GM23338 (cell line): ENCODE measurements around the gene SYT17. TPM values are rescaled to one million over a fixed set of nuclear protein-coding genes. Genes with fewer than 3 reads are reported as not detected.

Experiments
- ATAC-seq: fragments of 200-7000 bp; cut with Tn5 transposase; 3 replicates; pipeline ENCODE4 v1.9.1; 2020
- DNase-seq: peaks from one replicate; pipeline ENCODE4 v3.0.0-alpha.2; 2015; ENCODE audit warnings: low spot score
- H2AFZ ChIP-seq: fragments of 200-600 bp; sonication (generic); 2 replicates; pipeline ENCODE4 v1.8.0; 2016; ENCODE audit warnings: antibody characterized with exemption, mild to moderate bottlenecking, moderate library complexity
- H3F3A ChIP-seq: fragments of 200-600 bp; sonication (generic); replicated peaks from 2 replicates; pipeline ENCODE4 v1.8.0; 2017; ENCODE audit warnings: antibody characterized with exemption, mixed run types, low read depth
- H3K27ac ChIP-seq: fragments of 200-600 bp; sonication (generic); 2 replicates; pipeline ENCODE4 v1.6.1; 2016; ENCODE audit warnings: low read depth
- H3K27me3 ChIP-seq: fragments of 200-600 bp; sonication (generic); 2 replicates; pipeline ENCODE4 v1.8.0; 2016; ENCODE audit warnings: mild to moderate bottlenecking, mixed run types, moderate library complexity; ENCODE audit not compliant: insufficient read depth
- H3K36me3 ChIP-seq: fragments of 200-600 bp; sonication (generic); 2 replicates; pipeline ENCODE4 v1.8.0; 2016; ENCODE audit warnings: mild to moderate bottlenecking; ENCODE audit not compliant: insufficient read depth
- H3K4me1 ChIP-seq: fragments of 200-600 bp; sonication (generic); 2 replicates; pipeline ENCODE4 v1.8.0; 2016; ENCODE audit warnings: mild to moderate bottlenecking, moderate library complexity; ENCODE audit not compliant: insufficient read depth
- H3K4me2 ChIP-seq: fragments of 200-600 bp; sonication (generic); 2 replicates; pipeline ENCODE4 v1.7.1; 2017; ENCODE audit warnings: mixed run types
- H3K4me3 ChIP-seq: fragments of 200-600 bp; sonication (generic); 2 replicates; pipeline ENCODE4 v1.6.1; 2016; ENCODE audit warnings: mixed run types
- H3K79me2 ChIP-seq: fragments of 200-600 bp; sonication (generic); replicated peaks from 2 replicates; pipeline ENCODE4 v1.8.0; 2017; ENCODE audit warnings: mild to moderate bottlenecking; ENCODE audit not compliant: insufficient read depth
- H3K9me2 ChIP-seq: fragments of 200-600 bp; sonication (generic); 2 replicates; pipeline ENCODE4 v1.8.0; 2017; ENCODE audit not compliant: insufficient read depth
- H4K20me1 ChIP-seq: fragments of 200-600 bp; sonication (generic); replicated peaks from 2 replicates; pipeline ENCODE4 v1.8.0; 2017; ENCODE audit warnings: mild to moderate bottlenecking; ENCODE audit not compliant: insufficient read depth
- H3K27ac Mint-ChIP-seq: 2 replicates; pipeline ENCODE4 v1.8.0; 2020; ENCODE audit warnings: inconsistent platforms, mild to moderate bottlenecking, moderate library complexity, mixed read lengths
- H3K27me3 Mint-ChIP-seq: 3 replicates; pipeline ENCODE4 v1.8.0; 2022; ENCODE audit warnings: low read depth, mild to moderate bottlenecking, moderate library complexity, mixed read lengths, inconsistent platforms; ENCODE audit not compliant: insufficient read depth, poor library complexity
- H3K36me3 Mint-ChIP-seq: 3 replicates; pipeline ENCODE4 v1.8.0; 2021; ENCODE audit warnings: low read depth, mild to moderate bottlenecking, inconsistent platforms, moderate library complexity, mixed read lengths
- H3K4me1 Mint-ChIP-seq: 3 replicates; pipeline ENCODE4 v1.8.0; 2020; ENCODE audit warnings: mild to moderate bottlenecking, inconsistent platforms, mixed read lengths
- H3K4me3 Mint-ChIP-seq: 3 replicates; pipeline ENCODE4 v1.8.0; 2021; ENCODE audit warnings: moderate library complexity, mild to moderate bottlenecking, inconsistent platforms, mixed read lengths
- H3K9me3 Mint-ChIP-seq: 3 replicates; pipeline ENCODE4 v1.8.0; 2020; ENCODE audit warnings: moderate library complexity, mild to moderate bottlenecking, inconsistent platforms, mixed read lengths
- CREB1 ChIP-seq: fragments of 250-450 bp; sonication (Bioruptor Pico); IDR thresholded peaks from 2 replicates; pipeline ENCODE4 v1.5.0; 2020; ENCODE audit warnings: low read depth, mild to moderate bottlenecking, moderate library complexity
- EZH2 ChIP-seq: fragments of 200-600 bp; sonication (generic); IDR thresholded peaks from one replicate; pipeline ENCODE4 v1.8.0; 2017; ENCODE audit warnings: antibody characterized with exemption, mild to moderate bottlenecking, low read depth; ENCODE audit not compliant: unreplicated experiment
- EZH2phosphoT487 ChIP-seq: fragments of 200-600 bp; sonication (generic); IDR thresholded peaks from one replicate; pipeline ENCODE4 v1.8.1; 2018; ENCODE audit warnings: antibody characterized with exemption; ENCODE audit not compliant: unreplicated experiment
- JUNB ChIP-seq: IDR thresholded peaks from one replicate; pipeline ENCODE4 v1.6.1; 2016; ENCODE audit warnings: antibody characterized with exemption; ENCODE audit not compliant: unreplicated experiment
- NANOG ChIP-seq: IDR thresholded peaks from 2 replicates; pipeline ENCODE4 v1.6.1; 2016; ENCODE audit warnings: antibody characterized with exemption, borderline replicate concordance
- POLR2AphosphoS5 ChIP-seq: IDR thresholded peaks from 2 replicates; pipeline ENCODE4 v1.6.1; 2016; ENCODE audit warnings: antibody characterized with exemption, low read depth
- STAT1 ChIP-seq: IDR thresholded peaks from one replicate; pipeline ENCODE4 v1.6.1; 2016; ENCODE audit warnings: antibody characterized with exemption; ENCODE audit not compliant: unreplicated experiment
- ZNF114 ChIP-seq: fragments of 250-450 bp; sonication (Bioruptor Pico); IDR thresholded peaks from 2 replicates; pipeline ENCODE4 v1.5.0; 2020; ENCODE audit warnings: mild to moderate bottlenecking, moderate library complexity
- ZNF331 ChIP-seq: fragments of 250-450 bp; sonication (Bioruptor Pico); IDR thresholded peaks from 2 replicates; pipeline ENCODE4 v1.5.0; 2020; ENCODE audit warnings: low read depth, mild to moderate bottlenecking, moderate library complexity
- polyA plus RNA-seq: library from polyadenylated mRNA; unstranded; fragments of >200 nt; fragmentation: Nextera tagmentation; extraction: Ambion mirVana; gene quantifications from 2 replicates; pipeline ENCODE4 v1.2.1, GENCODE V29; 2016
- total RNA-seq: library from RNA; depleted of rRNA; stranded (reverse); fragments of >200 nt; shearing (Covaris generic); gene quantifications from 2 replicates; pipeline ENCODE4 v1.2.3, GENCODE V29; 2014
- TF ChIP-seq, protein P1 (sequence below): fragments of 250-450 bp; sonication (Bioruptor Pico); IDR thresholded peaks from 2 replicates; pipeline ENCODE4 v1.5.0; 2020; ENCODE audit warnings: mild to moderate bottlenecking, moderate library complexity
- TF ChIP-seq, protein P2 (sequence below), 2 experiments: fragments of 200-600 bp in 1 of 2; sonication (generic) in 1 of 2; conservative IDR thresholded peaks; 2 replicates each; pipeline versions ENCODE4 v1.5.1 to v1.6.1; 2016 to 2017; ENCODE audit warnings: antibody characterized with exemption in 2 of 2, low read depth in 2 of 2, mild to moderate bottlenecking in 2 of 2, moderate library complexity in 1 of 2

Gene SYT17
- total and polyA plus RNA-seq, 2 experiments from 2014 or later, result 5.3 to 9.5 TPM

DNA sequence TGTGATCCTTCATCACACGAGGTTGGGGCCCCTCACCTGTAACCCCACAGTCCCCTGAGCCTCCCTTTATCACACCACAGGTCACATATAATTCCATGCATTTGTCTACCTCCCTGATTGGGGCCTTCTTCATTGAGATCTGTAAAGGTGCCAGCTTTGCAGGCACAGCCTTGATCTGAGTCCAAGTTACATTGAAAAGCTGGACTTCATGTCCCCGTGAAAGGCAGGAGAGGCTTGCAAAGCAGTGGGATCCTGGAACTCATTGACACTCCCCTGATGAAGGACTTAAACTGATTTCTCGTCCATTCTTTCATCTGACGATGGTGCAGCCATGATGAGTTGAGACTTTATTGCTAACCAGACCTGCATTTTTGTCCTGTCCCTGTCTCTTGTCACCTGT is 3.8 kb upstream of the SYT17 start:
- H4K20me1 ChIP-seq, result no peaks in the 10 kb centered on the region
- no peaks in the 10 kb centered on the region for H3K9me2 ChIP-seq
- no peaks in the 10 kb centered on the region; the same call in 2 of the 3 replicates for H3K4me1 Mint-ChIP-seq
- no peaks in the 10 kb centered on the region for H3K4me1 ChIP-seq
- DNase-seq, result no peak
- H3K36me3 Mint-ChIP-seq, result no peaks in the 10 kb centered on the region
- H2AFZ ChIP-seq, result no peak overlapping the region
- H3K4me3 ChIP-seq, result no peak overlapping the region
- no peak for ATAC-seq
- no peak overlapping the region for H3K4me3 Mint-ChIP-seq
- H3K36me3 ChIP-seq, result no peaks in the 10 kb centered on the region
- no peak overlapping the region for H3K4me2 ChIP-seq
- H3F3A ChIP-seq, result no peaks in the 10 kb centered on the region
- peaks cover 9% of the 10 kb centered on the region for H3K27me3 Mint-ChIP-seq
- H3K79me2 ChIP-seq, result no peaks in the 10 kb centered on the region
- peaks cover 9% of the 10 kb centered on the region for H3K27me3 ChIP-seq
- no peak overlapping the region for H3K27ac Mint-ChIP-seq
- peaks cover 4% of the 10 kb centered on the region; the same call in 2 of the 3 replicates for H3K9me3 Mint-ChIP-seq
- no peak overlapping the region for H3K27ac ChIP-seq
- TF ChIP-seq, protein P1, sequence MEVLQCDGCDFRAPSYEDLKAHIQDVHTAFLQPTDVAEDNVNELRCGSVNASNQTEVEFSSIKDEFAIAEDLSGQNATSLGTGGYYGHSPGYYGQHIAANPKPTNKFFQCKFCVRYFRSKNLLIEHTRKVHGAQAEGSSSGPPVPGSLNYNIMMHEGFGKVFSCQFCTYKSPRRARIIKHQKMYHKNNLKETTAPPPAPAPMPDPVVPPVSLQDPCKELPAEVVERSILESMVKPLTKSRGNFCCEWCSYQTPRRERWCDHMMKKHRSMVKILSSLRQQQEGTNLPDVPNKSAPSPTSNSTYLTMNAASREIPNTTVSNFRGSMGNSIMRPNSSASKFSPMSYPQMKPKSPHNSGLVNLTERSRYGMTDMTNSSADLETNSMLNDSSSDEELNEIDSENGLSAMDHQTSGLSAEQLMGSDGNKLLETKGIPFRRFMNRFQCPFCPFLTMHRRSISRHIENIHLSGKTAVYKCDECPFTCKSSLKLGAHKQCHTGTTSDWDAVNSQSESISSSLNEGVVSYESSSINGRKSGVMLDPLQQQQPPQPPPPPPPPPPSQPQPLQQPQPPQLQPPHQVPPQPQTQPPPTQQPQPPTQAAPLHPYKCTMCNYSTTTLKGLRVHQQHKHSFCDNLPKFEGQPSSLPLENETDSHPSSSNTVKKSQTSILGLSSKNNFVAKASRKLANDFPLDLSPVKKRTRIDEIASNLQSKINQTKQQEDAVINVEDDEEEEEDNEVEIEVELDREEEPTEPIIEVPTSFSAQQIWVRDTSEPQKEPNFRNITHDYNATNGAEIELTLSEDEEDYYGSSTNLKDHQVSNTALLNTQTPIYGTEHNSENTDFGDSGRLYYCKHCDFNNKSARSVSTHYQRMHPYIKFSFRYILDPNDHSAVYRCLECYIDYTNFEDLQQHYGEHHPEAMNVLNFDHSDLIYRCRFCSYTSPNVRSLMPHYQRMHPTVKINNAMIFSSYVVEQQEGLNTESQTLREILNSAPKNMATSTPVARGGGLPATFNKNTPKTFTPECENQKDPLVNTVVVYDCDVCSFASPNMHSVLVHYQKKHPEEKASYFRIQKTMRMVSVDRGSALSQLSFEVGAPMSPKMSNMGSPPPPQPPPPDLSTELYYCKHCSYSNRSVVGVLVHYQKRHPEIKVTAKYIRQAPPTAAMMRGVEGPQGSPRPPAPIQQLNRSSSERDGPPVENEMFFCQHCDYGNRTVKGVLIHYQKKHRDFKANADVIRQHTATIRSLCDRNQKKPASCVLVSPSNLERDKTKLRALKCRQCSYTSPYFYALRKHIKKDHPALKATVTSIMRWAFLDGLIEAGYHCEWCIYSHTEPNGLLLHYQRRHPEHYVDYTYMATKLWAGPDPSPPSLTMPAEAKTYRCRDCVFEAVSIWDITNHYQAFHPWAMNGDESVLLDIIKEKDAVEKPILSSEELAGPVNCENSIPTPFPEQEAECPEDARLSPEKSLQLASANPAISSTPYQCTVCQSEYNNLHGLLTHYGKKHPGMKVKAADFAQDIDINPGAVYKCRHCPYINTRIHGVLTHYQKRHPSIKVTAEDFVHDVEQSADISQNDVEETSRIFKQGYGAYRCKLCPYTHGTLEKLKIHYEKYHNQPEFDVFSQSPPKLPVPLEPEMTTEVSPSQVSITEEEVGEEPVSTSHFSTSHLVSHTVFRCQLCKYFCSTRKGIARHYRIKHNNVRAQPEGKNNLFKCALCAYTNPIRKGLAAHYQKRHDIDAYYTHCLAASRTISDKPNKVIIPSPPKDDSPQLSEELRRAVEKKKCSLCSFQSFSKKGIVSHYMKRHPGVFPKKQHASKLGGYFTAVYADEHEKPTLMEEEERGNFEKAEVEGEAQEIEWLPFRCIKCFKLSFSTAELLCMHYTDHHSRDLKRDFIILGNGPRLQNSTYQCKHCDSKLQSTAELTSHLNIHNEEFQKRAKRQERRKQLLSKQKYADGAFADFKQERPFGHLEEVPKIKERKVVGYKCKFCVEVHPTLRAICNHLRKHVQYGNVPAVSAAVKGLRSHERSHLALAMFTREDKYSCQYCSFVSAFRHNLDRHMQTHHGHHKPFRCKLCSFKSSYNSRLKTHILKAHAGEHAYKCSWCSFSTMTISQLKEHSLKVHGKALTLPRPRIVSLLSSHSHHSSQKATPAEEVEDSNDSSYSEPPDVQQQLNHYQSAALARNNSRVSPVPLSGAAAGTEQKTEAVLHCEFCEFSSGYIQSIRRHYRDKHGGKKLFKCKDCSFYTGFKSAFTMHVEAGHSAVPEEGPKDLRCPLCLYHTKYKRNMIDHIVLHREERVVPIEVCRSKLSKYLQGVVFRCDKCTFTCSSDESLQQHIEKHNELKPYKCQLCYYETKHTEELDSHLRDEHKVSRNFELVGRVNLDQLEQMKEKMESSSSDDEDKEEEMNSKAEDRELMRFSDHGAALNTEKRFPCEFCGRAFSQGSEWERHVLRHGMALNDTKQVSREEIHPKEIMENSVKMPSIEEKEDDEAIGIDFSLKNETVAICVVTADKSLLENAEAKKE, result no peak
- TF ChIP-seq EZH2 (no peak), NANOG (no peak), EZH2phosphoT487 (no peak), POLR2AphosphoS5 (no peak), STAT1 (no peak), CREB1 (CRISPR knock-in tag) (no peak), ZNF331 (CRISPR knock-in tag) (no peak), JUNB (no peak), ZNF114 (CRISPR knock-in tag) (no peak)
- TF ChIP-seq, protein P2, sequence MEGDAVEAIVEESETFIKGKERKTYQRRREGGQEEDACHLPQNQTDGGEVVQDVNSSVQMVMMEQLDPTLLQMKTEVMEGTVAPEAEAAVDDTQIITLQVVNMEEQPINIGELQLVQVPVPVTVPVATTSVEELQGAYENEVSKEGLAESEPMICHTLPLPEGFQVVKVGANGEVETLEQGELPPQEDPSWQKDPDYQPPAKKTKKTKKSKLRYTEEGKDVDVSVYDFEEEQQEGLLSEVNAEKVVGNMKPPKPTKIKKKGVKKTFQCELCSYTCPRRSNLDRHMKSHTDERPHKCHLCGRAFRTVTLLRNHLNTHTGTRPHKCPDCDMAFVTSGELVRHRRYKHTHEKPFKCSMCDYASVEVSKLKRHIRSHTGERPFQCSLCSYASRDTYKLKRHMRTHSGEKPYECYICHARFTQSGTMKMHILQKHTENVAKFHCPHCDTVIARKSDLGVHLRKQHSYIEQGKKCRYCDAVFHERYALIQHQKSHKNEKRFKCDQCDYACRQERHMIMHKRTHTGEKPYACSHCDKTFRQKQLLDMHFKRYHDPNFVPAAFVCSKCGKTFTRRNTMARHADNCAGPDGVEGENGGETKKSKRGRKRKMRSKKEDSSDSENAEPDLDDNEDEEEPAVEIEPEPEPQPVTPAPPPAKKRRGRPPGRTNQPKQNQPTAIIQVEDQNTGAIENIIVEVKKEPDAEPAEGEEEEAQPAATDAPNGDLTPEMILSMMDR (conservative IDR thresholded peaks at IDR 0.05; ENCODE audit: low read depth in 2 of 2), result no peak
